ENCODE data around the gene KIAA1328.

DNA sequence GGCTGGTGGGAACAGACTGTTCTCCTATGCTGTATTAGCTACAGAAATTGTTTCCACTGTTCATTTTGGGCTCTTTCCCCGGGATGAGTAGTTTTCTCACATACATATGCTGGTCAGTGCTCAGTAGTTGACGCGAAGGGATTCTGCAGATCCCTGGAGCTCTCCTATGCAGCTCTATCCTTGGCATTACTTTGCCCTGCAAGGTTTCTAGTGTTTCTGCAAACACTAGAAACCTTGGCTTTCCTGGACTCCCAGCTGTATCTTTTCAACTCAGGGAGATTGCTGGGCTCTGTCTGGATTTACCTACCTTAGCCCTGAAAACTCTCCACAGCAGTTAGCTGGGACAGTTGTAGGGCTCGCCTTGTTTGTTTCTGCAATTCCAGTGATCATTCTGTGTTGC is 10.9 kb downstream of the KIAA1328 start:
- no peak for TF ChIP-seq POLR2A (IDR thresholded peaks at IDR 0.05)
- TF ChIP-seq, protein P1, sequence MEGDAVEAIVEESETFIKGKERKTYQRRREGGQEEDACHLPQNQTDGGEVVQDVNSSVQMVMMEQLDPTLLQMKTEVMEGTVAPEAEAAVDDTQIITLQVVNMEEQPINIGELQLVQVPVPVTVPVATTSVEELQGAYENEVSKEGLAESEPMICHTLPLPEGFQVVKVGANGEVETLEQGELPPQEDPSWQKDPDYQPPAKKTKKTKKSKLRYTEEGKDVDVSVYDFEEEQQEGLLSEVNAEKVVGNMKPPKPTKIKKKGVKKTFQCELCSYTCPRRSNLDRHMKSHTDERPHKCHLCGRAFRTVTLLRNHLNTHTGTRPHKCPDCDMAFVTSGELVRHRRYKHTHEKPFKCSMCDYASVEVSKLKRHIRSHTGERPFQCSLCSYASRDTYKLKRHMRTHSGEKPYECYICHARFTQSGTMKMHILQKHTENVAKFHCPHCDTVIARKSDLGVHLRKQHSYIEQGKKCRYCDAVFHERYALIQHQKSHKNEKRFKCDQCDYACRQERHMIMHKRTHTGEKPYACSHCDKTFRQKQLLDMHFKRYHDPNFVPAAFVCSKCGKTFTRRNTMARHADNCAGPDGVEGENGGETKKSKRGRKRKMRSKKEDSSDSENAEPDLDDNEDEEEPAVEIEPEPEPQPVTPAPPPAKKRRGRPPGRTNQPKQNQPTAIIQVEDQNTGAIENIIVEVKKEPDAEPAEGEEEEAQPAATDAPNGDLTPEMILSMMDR (IDR thresholded peaks at IDR 0.05), result no peak

Data from lower leg skin (tissue), 3 donors.